C4-2B (cell line): Measurements from ENCODE around the gene SEH1L.

Source experiments
- ZFX ChIP-seq: fragments of 450-650 bp; IDR thresholded peaks from 2 replicates; pipeline ENCODE4 v1.6.1; 2017
- TF ChIP-seq, protein P1 (sequence below): fragments of 450-650 bp; conservative IDR thresholded peaks from 2 replicates; pipeline ENCODE4 v1.5.1; 2017; ENCODE audit warnings: mild to moderate bottlenecking

- TF ChIP-seq, protein P1, sequence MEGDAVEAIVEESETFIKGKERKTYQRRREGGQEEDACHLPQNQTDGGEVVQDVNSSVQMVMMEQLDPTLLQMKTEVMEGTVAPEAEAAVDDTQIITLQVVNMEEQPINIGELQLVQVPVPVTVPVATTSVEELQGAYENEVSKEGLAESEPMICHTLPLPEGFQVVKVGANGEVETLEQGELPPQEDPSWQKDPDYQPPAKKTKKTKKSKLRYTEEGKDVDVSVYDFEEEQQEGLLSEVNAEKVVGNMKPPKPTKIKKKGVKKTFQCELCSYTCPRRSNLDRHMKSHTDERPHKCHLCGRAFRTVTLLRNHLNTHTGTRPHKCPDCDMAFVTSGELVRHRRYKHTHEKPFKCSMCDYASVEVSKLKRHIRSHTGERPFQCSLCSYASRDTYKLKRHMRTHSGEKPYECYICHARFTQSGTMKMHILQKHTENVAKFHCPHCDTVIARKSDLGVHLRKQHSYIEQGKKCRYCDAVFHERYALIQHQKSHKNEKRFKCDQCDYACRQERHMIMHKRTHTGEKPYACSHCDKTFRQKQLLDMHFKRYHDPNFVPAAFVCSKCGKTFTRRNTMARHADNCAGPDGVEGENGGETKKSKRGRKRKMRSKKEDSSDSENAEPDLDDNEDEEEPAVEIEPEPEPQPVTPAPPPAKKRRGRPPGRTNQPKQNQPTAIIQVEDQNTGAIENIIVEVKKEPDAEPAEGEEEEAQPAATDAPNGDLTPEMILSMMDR, result no peak
- no peak for TF ChIP-seq ZFX
These were observed 8.6 kb upstream of the SEH1L start for GRCh38 chr18:12939162-12939561.
